Stimulated activated CD8-positive, alpha-beta memory T cell treated with anti-CD3 and anti-CD28 coated beads, Interleukin-7, amount 100 ng/mL, for 4 hours (primary cell): Measurements from ENCODE around the gene CFDP1.

Experiments used
- DNase-seq, 2 donors: peaks; one replicate each; pipeline ENCODE4 v3.0.0-alpha.2; 2020; ENCODE audit warnings: low read depth in 2 of 2

CFDP1 gene

DNA sequence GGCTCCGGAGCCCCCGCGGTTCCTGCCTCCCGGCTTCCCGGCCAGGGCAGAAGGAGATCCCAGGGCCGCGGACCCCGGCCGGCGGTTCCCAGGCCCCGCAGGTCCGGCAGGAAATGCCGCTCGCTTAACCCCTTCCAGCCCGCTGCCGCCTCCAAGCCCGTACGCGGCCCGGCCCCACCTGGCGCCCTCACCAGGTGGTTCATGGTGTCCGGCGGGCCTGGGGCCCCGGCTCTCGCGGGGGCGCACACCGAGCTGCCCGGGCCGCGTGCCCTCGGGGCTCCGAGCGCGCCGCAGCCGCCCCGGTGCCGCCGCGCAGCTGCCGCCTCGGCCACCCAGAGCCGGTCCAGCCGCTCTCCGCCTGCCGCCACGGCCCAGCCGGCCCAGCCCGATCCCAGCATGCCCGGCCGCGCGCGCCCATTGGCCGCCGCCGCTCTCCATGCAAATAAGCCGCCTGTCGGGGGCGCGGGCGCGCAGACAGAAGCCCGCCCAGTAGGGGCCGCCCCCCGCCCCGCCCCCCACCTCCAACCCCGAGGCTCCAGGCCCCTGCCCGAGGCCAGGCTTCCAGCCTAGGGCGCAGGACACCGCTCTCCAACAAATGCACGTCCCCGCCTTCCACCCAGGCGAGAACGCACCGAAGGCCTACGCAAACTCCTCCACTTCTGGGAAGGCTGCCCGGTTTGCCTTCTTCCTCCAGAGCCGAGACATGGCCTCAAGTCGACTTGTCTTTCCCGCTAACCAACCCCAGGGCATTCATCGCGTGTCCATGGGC is 181.8 kb downstream of the CFDP1 start, which contains the start of gene BCAR1:
Gene BCAR1, minus strand, starts transcription at position 345 of the 769 bp plus-strand sequence. Its CDS starts 142 bp downstream, at position 203.
- no peak for DNase-seq

DNA sequence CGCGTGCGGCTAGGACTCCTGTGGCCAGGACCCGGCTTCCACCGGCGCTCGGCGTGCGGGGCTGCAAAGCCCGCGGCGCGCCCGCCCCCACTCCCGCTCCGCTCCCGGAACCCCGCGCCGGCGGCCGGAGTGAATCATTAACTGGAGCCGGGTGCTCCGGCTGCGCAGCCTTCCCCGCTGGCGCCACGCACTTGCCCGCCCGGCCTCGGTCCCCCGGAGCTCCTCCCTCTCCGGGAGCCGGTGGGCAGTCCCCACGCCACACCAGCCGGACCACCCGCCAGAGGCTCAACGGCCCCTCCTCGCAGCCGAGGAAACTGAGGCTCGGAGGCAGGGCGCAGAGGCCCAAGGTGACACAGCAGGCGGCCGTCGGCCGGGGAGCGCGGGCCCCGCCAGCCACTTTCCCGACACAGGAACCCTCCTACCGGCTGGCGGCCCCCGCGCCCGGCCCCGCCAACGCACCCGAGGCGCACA is 182.5 kb downstream of the CFDP1 start:
- DNase-seq = no peak

DNA sequence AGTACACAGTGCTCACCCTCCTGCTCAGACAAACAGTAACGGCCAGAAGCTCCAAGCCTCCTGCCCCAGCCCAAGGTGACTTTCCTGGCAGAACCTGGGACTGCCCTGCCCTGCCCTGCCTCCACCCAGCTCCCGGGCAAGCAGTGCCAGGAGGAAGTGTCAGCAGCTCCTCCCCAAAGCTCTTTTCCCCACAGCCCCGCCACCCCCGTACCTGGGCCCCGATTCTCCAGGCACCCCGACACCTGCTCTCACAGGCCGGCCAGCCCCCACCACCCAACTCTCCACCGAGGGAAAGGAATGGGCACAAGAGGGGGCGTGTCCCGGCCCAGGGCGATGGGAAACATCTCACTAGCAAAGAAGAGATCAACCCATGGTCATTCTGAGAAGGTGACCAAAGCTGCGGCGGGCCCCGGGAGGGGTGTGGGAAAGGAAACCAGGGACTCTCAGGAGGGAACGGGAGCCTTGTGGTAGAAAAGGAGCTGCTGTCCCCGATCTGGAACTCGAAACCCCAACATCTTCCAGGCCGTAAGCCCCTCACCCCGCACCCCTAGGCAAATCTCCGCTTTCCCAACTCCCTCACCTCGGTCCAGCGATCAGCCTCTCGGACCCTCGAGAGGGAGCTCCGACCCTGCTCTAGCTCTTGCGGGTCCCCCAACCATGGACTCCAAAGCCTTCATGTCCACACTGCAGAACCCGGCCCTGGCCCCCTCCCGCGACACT is 183.1 kb downstream of the CFDP1 start:
- DNase-seq = no peak

DNA sequence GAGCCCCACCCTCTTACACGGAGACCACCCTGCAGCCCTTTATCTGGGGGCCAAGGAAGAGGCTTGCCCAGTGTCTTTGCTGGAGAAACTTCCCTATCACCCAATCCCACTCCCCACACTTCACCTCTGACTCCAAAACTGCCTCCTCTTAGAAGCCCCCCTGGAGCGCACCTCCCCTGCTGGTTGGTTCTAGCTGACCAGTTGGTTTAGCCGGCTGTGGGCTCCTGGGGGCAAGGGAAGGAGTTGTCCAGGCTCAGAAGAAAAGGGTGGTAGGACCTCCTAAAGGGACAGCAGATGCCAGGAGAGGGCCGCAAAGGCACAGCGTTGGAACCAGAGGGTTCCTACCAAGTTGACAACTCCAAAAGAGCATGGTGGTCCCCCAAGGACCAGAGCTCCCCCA is 183.9 kb downstream of the CFDP1 start:
- no peak for DNase-seq

DNA sequence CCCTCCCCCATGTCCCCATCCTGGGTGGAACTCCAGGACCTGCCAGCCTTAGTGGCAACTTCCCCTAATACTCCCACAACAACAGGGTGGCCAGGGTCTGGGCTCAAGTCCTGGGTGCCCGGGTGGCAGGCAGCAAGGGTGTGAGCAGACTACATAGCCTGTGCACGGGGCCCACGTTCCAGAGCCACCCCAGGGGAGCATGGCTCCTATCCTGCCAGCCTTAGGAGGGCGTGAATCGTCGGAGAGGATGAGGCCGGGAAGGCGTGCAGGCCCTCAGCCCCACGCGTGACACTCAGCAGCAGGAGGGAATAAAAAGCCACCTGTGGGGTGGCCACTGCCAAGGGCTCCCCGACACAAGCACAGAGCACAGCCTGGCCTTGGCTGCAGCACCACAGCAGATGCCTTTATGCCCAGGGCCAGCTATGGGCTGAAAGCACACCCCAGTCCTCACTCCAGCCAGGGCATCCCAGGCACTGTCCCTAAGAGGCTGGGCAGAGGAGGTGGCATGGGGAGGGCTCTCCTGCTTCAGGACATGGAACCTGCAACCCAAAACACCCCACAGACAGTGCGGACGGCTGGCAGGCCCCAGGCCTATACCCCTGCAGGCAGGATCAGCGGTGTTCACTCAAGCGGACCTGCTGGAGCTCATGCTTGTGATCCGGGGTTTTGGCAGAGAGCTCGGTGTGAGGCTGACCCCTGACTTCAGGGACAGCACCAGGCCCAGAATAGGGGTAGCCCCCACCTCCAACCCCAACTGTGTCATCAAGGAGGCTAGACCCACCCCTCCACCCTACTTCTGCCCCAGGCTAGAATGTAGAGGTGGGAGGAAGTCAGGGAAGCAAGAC is 184.5 kb downstream of the CFDP1 start:
- DNase-seq = no peak

DNA sequence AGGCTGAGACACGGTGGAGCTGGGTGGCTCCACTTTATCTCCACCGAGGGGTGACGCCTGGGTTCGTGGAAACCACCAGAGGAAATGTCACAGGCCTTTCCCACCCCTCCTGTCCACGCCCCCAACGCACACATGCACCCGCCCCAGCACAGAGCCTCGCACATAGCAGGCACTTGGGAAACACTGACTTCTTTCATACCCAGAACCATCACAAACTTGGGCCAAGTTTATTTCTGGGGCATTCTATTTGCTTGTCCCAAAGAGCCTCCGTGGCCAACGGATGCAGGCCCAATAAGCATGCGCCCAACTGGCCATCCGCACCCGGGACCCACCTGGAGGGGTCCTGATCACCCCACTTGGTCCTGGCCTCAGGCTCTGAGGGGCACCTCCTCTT is 185.2 kb downstream of the CFDP1 start:
- no peak for DNase-seq

DNA sequence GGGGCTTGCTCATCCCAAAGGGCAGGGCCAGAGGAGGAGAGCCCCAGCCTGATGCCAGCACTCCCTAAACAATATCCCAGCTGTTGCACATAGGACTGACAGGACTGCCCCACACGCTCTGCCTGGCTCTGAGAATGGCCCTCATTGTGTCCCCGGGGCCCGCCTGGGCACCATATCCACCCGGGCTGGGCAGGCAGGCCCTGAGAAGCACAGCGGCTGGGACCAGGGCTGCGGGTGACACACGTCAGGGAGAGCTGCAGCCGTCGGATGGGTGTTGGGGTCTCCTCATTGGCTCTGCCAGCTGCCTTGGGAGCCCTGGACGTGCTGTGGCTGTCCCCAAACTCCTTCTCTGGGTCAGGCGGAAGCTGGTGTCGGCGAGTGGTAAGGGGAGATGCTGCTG is 186.1 kb downstream of the CFDP1 start:
- DNase-seq = no peak

DNA sequence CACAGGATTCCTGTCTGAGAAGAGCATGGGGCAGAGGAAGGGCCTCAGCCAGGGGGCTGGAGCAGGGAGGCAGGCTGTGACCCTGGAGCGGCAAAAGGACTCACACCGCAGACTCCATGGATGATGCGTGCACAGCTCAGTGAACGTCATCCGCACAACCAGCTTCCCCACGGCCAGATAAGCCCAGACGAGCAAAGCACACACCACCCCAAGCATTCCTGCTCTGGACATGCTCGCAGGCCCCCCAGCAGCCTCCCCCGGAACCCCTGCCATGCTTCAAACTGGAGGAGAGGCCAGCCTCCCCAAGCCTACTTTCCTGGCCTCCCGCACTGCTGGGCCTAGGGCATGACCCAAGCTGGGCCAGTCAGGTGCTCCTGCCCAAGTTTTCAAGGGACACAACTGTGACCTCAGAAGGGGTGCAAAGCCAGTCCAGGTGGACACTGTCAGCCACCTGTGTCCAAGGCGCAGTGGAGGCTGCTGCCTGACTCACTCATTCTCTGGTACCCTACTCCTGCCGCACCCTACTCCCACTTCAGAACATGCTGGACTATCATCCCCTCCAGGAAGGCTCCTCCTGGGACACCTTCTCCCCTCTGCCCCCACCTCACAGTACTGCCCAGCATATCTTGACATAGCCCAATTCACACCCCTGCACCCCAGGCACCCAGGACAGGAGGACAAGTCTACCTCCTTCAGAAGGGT is 186.6 kb downstream of the CFDP1 start:
- DNase-seq = no peak

DNA sequence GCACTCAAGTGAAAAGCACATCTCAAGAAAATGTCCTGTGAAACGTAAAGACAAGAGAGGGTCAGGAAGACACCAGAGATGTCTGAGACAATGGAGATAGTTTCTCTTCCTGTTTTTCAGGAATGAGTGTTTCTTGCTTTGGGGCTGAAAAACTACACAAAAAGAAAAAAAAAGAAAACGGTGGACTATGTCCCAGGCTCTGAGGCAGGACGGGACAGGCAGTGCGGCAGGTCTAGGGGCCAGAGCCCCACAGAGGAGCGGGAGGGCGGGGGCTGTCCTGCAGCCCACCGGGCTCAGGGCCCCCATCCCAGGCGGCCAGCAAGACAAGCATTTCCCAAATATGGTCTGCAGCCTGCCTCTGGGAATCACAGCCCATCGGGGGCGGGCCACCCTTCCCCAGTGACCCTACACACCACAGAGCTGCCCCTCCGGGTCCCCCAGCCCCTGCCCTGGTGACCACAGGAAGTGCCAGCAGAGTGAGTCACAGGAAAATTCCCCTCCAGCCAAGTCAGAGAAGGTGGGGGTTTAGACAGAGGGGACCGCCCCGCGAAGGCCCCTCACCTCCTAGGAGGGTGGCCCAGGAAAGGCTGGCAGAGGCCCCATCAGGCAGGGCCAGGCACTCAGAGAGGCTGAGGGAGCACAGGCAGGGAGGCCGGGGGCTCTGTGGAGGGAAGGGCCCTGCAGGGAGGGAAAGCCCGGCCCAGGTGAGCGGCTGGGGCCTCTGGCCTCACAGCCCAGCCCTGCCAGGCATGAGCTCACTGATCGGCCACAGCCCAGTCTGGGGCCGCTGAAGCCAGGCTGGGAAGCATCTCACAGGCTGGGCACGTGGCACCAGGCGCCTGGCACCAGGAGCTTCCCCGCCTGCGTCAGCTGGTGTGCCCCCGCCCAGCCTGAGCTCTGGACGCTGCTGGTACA is 188.2 kb downstream of the CFDP1 start:
- DNase-seq = no peak

DNA sequence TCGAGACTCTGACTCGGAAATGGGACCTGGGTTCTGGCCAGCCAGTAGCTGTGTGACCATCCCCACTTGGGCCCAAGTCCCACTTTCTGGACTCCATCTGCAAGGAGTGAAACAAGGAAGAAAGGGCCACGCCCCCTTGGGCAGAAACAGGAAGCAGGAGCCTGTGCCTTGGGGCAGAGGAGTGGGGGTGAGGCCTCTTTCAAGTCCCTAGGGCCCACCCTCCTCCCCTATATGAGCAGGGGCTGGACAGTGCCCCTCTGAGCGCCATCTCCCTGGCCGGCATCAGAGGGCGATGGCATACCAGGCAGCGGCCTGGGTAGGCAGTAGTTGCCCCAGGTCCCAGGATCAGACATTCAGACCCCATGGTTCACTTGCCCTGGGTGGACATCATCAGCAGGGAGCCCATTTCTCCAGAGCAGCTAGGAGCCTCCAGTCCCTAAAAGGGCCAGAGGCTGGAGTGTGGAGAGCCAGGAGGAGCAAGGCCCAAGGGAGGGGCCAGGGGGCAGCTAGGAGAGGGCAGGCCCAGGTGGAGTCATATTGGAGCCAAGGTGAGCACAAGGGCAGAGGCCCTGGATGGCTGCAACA is 189.0 kb downstream of the CFDP1 start:
- no peak for DNase-seq
